ENCODE data around the gene ZNF207.

DNA sequence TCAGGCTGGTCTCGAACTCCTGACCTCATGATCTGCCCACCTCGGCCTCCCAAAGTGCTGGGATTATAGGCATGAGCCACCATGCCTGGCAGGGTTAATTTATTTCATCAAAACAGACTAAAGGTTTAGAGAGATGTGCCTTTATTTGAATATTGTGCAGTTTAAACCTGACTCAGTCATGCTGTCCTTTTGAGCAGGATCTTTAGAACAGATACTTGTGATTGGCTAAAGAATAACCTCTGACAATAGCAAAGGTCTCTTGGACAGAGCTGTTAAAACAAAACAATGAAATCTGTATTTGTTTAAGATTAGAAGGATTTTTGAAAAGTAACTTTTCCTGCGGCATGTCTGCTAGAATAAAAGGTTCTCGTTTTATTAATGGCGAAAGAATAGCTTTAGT is 36.0 kb downstream of the ZNF207 start:
- TF ChIP-seq, protein P1, sequence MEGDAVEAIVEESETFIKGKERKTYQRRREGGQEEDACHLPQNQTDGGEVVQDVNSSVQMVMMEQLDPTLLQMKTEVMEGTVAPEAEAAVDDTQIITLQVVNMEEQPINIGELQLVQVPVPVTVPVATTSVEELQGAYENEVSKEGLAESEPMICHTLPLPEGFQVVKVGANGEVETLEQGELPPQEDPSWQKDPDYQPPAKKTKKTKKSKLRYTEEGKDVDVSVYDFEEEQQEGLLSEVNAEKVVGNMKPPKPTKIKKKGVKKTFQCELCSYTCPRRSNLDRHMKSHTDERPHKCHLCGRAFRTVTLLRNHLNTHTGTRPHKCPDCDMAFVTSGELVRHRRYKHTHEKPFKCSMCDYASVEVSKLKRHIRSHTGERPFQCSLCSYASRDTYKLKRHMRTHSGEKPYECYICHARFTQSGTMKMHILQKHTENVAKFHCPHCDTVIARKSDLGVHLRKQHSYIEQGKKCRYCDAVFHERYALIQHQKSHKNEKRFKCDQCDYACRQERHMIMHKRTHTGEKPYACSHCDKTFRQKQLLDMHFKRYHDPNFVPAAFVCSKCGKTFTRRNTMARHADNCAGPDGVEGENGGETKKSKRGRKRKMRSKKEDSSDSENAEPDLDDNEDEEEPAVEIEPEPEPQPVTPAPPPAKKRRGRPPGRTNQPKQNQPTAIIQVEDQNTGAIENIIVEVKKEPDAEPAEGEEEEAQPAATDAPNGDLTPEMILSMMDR (IDR thresholded peaks at IDR 0.05): no peak
- TF ChIP-seq EZH2 (IDR thresholded peaks at IDR 0.05): no peak

All from neural progenitor cell (in vitro differentiated cells).